RCC 7860 (cell line): Measurements from ENCODE around the gene COPA.

Experiments
- DNase-seq: peaks from one replicate; pipeline ENCODE4 v3.0.0-alpha.2; 2015; ENCODE audit warnings: low spot score
- FAIRE-seq: peaks from 2 replicates; lab custom pipeline; 2012; peaks lifted over from hg19 to GRCh38; lab: Jason Lieb, UNC

The COPA gene

GRCh38 chr1:160239582-160240299, 103.3 kb downstream of the COPA start:
- no peak for DNase-seq
- no peak for FAIRE-seq
